ENCODE results near the gene ARHGAP21.

Gene ARHGAP21

GRCh38 chr10:24570658-24571426 is 152.8 kb downstream of the ARHGAP21 start:
- FAIRE-seq: no peak

GRCh38 chr10:24569828-24570657 is 153.6 kb downstream of the ARHGAP21 start:
- no peak for FAIRE-seq

- FAIRE-seq: no peak
Measured at GRCh38 chr10:24569330-24569796, 154.3 kb downstream of the ARHGAP21 start.

GRCh38 chr10:24568042-24568441 is 155.6 kb downstream of the ARHGAP21 start:
- FAIRE-seq: no peak

GRCh38 chr10:24561453-24561852 is 162.2 kb downstream of the ARHGAP21 start:
- FAIRE-seq: no peak

- FAIRE-seq: peak; percentile 4
Measured at GRCh38 chr10:24556750-24557742, 166.6 kb downstream of the ARHGAP21 start.

GRCh38 chr10:24556126-24556749 is 167.4 kb downstream of the ARHGAP21 start:
- no peak for FAIRE-seq

GRCh38 chr10:24554036-24554435 is 169.7 kb downstream of the ARHGAP21 start:
- FAIRE-seq: no peak

- no peak for FAIRE-seq
Measured at GRCh38 chr10:24553051-24553612, 170.6 kb downstream of the ARHGAP21 start.

GRCh38 chr10:24552346-24553016 is 171.2 kb downstream of the ARHGAP21 start:
- no peak for FAIRE-seq

- no peak for FAIRE-seq
Measured at GRCh38 chr10:24551161-24551560, 172.5 kb downstream of the ARHGAP21 start.

GRCh38 chr10:24550680-24551079 is 173.0 kb downstream of the ARHGAP21 start:
- no peak for FAIRE-seq

GRCh38 chr10:24545585-24545984 is 178.1 kb downstream of the ARHGAP21 start:
- FAIRE-seq: no peak

GRCh38 chr10:24544776-24545175 is 178.9 kb downstream of the ARHGAP21 start:
- FAIRE-seq: no peak

- no peak for FAIRE-seq
Measured at GRCh38 chr10:24542314-24543270, 181.1 kb downstream of the ARHGAP21 start.

GRCh38 chr10:24541239-24541753 is 182.4 kb downstream of the ARHGAP21 start:
- no peak for FAIRE-seq

GRCh38 chr10:24536636-24537035 is 187.1 kb downstream of the ARHGAP21 start:
- FAIRE-seq: no peak

GRCh38 chr10:24533981-24534380 is 189.7 kb downstream of the ARHGAP21 start:
- FAIRE-seq: no peak

All from endometrium (tissue), 2 donors.